CD14-positive monocyte (primary cell): ENCODE measurements around the gene POU2F2. TPM values are rescaled to one million over a fixed set of nuclear protein-coding genes. Genes with fewer than 3 reads are reported as not detected.

Experiments used
- DNase-seq, 3 donors: peaks; one replicate each; pipeline ENCODE4 v3.0.0-alpha.2; 2011 to 2022
- H2AFZ ChIP-seq: 2 replicates; pipeline ENCODE4 v1.6.0; 2012; ENCODE audit warnings: mild to moderate bottlenecking, low read depth, low read length, inconsistent platforms; ENCODE audit not compliant: insufficient read depth, poor library complexity, severe bottlenecking
- H3K27ac ChIP-seq, 2 donors: 1 replicate in 1 of 2; 2 replicates in 1 of 2; pipeline ENCODE4 v1.5.1; 2012 to 2013; ENCODE audit warnings: low read length in 2 of 2, control low read depth in 1 of 2, inconsistent platforms in 1 of 2, low read depth in 1 of 2, mild to moderate bottlenecking in 1 of 2
- H3K27me3 ChIP-seq, 2 donors: one replicate each; pipeline versions ENCODE4 v1.6.0 to v1.6.1; 2011 to 2013; ENCODE audit warnings: low read length in 2 of 2; ENCODE audit not compliant: control insufficient read depth in 2 of 2, insufficient read depth in 2 of 2
- H3K36me3 ChIP-seq, 2 donors: replicated peaks in 1 of 2; 1 replicate in 1 of 2; 2 replicates in 1 of 2; pipeline versions ENCODE4 v1.5.1 to v1.6.1; 2012 to 2013; ENCODE audit warnings: low read length in 2 of 2, control low read depth in 1 of 2, inconsistent platforms in 1 of 2, mild to moderate bottlenecking in 1 of 2; ENCODE audit not compliant: insufficient read depth in 2 of 2, control insufficient read depth in 1 of 2
- H3K4me1 ChIP-seq, 2 donors: 1 replicate in 1 of 2; 2 replicates in 1 of 2; pipeline versions ENCODE4 v1.5.1 to v1.6.1; 2012 to 2013; ENCODE audit warnings: low read length in 2 of 2, control low read depth in 1 of 2, inconsistent platforms in 1 of 2, mild to moderate bottlenecking in 1 of 2, moderate library complexity in 1 of 2; ENCODE audit not compliant: insufficient read depth in 2 of 2, control insufficient read depth in 1 of 2
- H3K4me2 ChIP-seq: replicated peaks from 2 replicates; pipeline ENCODE3; 2012; ENCODE audit warnings: low read length, moderate library complexity, mild to moderate bottlenecking; ENCODE audit not compliant: poor library complexity, severe bottlenecking; ENCODE audit errors: extremely low read depth
- H3K4me3 ChIP-seq, 3 experiments: fragments of 200-600 bp in 1 of 3; sonication (generic) in 1 of 3; replicated peaks in 1 of 3; 1 replicate in 2 of 3; 2 replicates in 1 of 3; pipeline ENCODE4 v1.5.1; 2011 to 2013; ENCODE audit warnings: low read length in 3 of 3, mild to moderate bottlenecking in 3 of 3, control low read depth in 2 of 3, low read depth in 2 of 3, inconsistent platforms in 1 of 3, moderate library complexity in 1 of 3
- H3K79me2 ChIP-seq: 2 replicates; pipeline ENCODE4 v1.6.0; 2012; ENCODE audit warnings: mild to moderate bottlenecking, control low read depth, inconsistent platforms, low read length, moderate library complexity; ENCODE audit not compliant: insufficient read depth
- H3K9ac ChIP-seq: 2 replicates; pipeline ENCODE4 v1.6.0; 2017; ENCODE audit warnings: low read length, mild to moderate bottlenecking; ENCODE audit not compliant: insufficient read depth, poor library complexity, severe bottlenecking
- H3K9me3 ChIP-seq, 2 donors: replicated peaks in 1 of 2; 1 replicate in 1 of 2; 2 replicates in 1 of 2; pipeline versions ENCODE4 v1.5.1 to v1.6.1; 2012 to 2013; ENCODE audit warnings: low read length in 2 of 2, control low read depth in 1 of 2; ENCODE audit not compliant: control insufficient read depth in 1 of 2, insufficient read depth in 1 of 2
- H4K20me1 ChIP-seq: 2 replicates; pipeline ENCODE4 v1.6.0; 2012; ENCODE audit warnings: mild to moderate bottlenecking, low read length, control low read depth, moderate library complexity; ENCODE audit not compliant: insufficient read depth
- H3K27ac Mint-ChIP-seq, 7 donors: one replicate each; pipeline ENCODE4 v1.8.0; 2020; ENCODE audit warnings: mild to moderate bottlenecking in 7 of 7, mixed read lengths in 7 of 7, moderate library complexity in 6 of 7, inconsistent platforms in 2 of 7
- H3K27me3 Mint-ChIP-seq, 3 donors: one replicate each; pipeline ENCODE4 v1.8.0; 2021 to 2022; ENCODE audit warnings: low read depth in 3 of 3, mild to moderate bottlenecking in 3 of 3, mixed read lengths in 3 of 3, moderate library complexity in 3 of 3, inconsistent platforms in 1 of 3
- H3K36me3 Mint-ChIP-seq, 2 donors: one replicate each; pipeline ENCODE4 v1.8.0; 2020; ENCODE audit warnings: mixed read lengths in 2 of 2, inconsistent platforms in 1 of 2, mild to moderate bottlenecking in 1 of 2
- H3K4me1 Mint-ChIP-seq: one replicate; pipeline ENCODE4 v1.8.0; 2020; ENCODE audit warnings: mild to moderate bottlenecking, mixed read lengths
- H3K4me3 Mint-ChIP-seq, 2 donors: one replicate each; pipeline ENCODE4 v1.8.0; 2020; ENCODE audit warnings: mild to moderate bottlenecking in 2 of 2, mixed read lengths in 2 of 2, moderate library complexity in 1 of 2
- H3K9me3 Mint-ChIP-seq, 7 donors: one replicate each; pipeline ENCODE4 v1.8.0; 2020 to 2022; ENCODE audit warnings: mixed read lengths in 7 of 7, mild to moderate bottlenecking in 6 of 7, moderate library complexity in 6 of 7, inconsistent platforms in 2 of 7
- WGBS: methylation state at CpG from one replicate; pipeline ENCODE4 v1.1.5; 2013; ENCODE audit warnings: missing lambda C conversion rate; ENCODE audit not compliant: insufficient coverage; 5-methylcytosine and 5-hydroxymethylcytosine counted together
- intact Hi-C, 2 donors: fragments of 100-400 bp; cut with micrococcal nuclease; formaldehyde crosslinking; loops; one replicate each; pipeline versions ENCODE4 v1.15.0 to v1.15.1; 2023
- polyA plus RNA-seq, 3 donors: library from polyadenylated mRNA; depleted of rRNA in 1 of 3; unstranded in 2 of 3; stranded (reverse) in 1 of 3; fragments of 300-500 nt in 2 of 3; fragments of >200 nt in 1 of 3; fragmentation: Illumina TruSeq in 2 of 3; gene quantifications; 1 replicate in 2 of 3; 2 replicates in 1 of 3; pipeline ENCODE4 v1.2.3, GENCODE V29; 2012 to 2021
- TF ChIP-seq, protein P1 (sequence below): fragments of 200-600 bp; IDR thresholded peaks from one replicate; pipeline ENCODE4 v1.8.0; 2022; ENCODE audit warnings: antibody characterized with exemption, mild to moderate bottlenecking

Gene POU2F2
- polyA plus RNA-seq, 3 donors, result 20.0 to 147 (median 28.2) TPM

DNA sequence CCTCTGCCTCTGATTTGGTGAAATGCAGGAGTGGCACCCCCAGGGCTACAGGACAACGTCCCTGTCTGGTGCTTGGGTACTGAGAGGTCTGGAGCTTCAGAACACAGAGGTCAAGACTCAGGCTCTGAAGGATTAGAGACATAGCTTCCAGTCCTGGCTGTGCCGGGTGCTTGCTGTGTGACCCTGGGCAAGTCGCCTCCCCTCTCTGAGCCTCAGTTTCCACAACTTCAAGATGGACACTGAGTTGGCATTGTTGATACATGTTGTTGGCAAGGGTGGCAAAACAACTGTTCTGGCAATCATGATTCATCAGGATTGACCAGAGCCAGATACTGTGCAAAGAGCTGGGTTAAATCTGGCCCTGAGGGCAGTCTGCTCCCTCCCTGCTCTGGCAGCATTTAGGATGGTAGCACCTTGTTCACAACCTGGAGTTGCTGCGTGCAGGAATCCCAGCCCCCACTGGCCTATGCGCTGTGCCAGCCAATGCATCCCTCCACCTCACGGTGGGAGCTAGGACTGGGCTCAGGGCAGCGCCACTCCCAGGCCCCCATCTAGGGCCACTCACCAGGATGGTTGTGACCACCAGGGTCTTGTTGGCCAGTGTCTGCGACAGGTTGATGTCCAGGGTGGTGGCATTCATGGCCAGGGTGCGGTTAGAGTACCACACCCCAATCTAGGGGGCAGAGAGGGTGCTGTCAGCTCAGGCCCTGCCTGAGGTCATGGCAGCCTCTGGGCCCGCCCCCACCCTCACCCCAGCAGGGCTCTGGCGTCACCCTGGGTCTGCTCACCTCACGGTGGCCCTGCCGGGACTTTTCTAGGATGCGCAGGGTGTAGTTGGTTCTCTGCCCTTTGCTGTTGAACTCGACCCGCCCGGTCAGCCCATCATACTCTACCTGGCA is 79.0 kb downstream of the POU2F2 start:
- no peaks in the 10 kb centered on the region for H3K36me3 Mint-ChIP-seq
- 98% methylated on average over 9 of the region's 17 CpGs for WGBS
- H3K9me3 Mint-ChIP-seq, result no peaks in the 10 kb centered on the region
- Histone ChIP-seq H3K9ac (no peak overlapping the region), H3K79me2 (no peaks in the 10 kb centered on the region), H3K4me2 (no peak overlapping the region), H3K27me3 (no peaks in the 10 kb centered on the region), H4K20me1 (no peaks in the 10 kb centered on the region), H3K9me3 (no peaks in the 10 kb centered on the region), H3K4me1 (no peaks in the 10 kb centered on the region), H2AFZ (no peak overlapping the region), H3K27ac (no peak overlapping the region), H3K36me3 (no peaks in the 10 kb centered on the region), H3K4me3 (no peak overlapping the region)
- no peak overlapping the region for H3K27ac Mint-ChIP-seq
- no peak for DNase-seq
- intact Hi-C loops, result no loop called here
- TF ChIP-seq, protein P1, sequence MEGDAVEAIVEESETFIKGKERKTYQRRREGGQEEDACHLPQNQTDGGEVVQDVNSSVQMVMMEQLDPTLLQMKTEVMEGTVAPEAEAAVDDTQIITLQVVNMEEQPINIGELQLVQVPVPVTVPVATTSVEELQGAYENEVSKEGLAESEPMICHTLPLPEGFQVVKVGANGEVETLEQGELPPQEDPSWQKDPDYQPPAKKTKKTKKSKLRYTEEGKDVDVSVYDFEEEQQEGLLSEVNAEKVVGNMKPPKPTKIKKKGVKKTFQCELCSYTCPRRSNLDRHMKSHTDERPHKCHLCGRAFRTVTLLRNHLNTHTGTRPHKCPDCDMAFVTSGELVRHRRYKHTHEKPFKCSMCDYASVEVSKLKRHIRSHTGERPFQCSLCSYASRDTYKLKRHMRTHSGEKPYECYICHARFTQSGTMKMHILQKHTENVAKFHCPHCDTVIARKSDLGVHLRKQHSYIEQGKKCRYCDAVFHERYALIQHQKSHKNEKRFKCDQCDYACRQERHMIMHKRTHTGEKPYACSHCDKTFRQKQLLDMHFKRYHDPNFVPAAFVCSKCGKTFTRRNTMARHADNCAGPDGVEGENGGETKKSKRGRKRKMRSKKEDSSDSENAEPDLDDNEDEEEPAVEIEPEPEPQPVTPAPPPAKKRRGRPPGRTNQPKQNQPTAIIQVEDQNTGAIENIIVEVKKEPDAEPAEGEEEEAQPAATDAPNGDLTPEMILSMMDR, result no peak
- H3K4me3 Mint-ChIP-seq, result no peak overlapping the region
- H3K27me3 Mint-ChIP-seq, result peaks cover 0 to 3% (median 2%) of the 10 kb centered on the region in 3 donors
- peaks cover 8% of the 10 kb centered on the region for H3K4me1 Mint-ChIP-seq

DNA sequence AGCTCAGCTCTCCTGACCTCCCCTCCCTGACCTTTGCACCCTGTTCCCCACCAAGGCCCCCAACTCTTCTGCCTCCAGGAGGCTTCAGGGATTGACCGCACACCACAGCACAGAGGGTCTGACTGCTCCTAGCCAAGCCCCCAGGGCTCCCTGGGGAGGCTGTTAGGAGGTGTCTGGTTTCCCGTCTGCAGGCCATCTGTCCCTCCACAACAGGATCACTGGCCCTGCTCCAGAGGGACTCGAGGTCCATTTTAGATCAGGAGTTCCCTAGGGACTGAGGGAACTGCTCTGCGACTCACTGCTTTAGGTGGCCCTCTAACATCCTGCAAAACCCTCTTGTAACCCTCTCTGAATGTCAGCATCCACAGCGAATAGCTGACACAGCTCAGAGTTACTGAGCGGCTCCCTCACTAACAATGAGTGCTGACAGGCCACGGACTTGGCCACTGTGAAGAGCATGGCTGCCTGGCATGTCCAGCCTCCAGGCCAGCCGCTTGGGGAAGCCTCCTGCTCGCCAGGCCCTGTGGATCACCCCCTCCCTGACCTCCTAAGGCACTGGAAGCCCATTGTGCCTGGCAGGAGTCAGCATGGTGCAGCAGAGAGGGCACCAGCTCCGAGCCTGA is 79.9 kb downstream of the POU2F2 start:
- Histone ChIP-seq H3K36me3 (no peaks in the 10 kb centered on the region), H4K20me1 (no peaks in the 10 kb centered on the region), H3K9ac (no peak overlapping the region), H3K27ac (no peak overlapping the region), H3K4me1 (no peaks in the 10 kb centered on the region), H3K27me3 (no peaks in the 10 kb centered on the region), H3K9me3 (no peaks in the 10 kb centered on the region), H3K4me3 (no peak overlapping the region), H2AFZ (no peak overlapping the region), H3K79me2 (no peaks in the 10 kb centered on the region), H3K4me2 (no peak overlapping the region)
- H3K9me3 Mint-ChIP-seq, result no peaks in the 10 kb centered on the region
- TF ChIP-seq, protein P1, result no peak
- no peak for DNase-seq
- H3K27me3 Mint-ChIP-seq, result peaks cover 0 to 3% (median 2%) of the 10 kb centered on the region in 3 donors
- intact Hi-C loops, result no loop called here
- H3K27ac Mint-ChIP-seq, result no peak overlapping the region
- no peaks in the 10 kb centered on the region for H3K36me3 Mint-ChIP-seq
- H3K4me1 Mint-ChIP-seq, result peaks cover 8% of the 10 kb centered on the region
- H3K4me3 Mint-ChIP-seq, result no peak overlapping the region
- WGBS, result 93% methylated on average over 8 of the region's 10 CpGs
